Inferior parietal cortex (tissue), 1 donor: ENCODE measurements around the gene WAPL.
A peak's percentile ranks its signal among the peaks of the same experiment; 100 is the strongest.

Experiments
- DNase-seq: peaks from one replicate; pipeline ENCODE4 v3.0.0-alpha.2; 2016; ENCODE audit errors: extremely low spot score

Gene WAPL

GRCh38 chr10:86461963-86462804, 59.4 kb downstream of the WAPL start:
- no peak for DNase-seq

GRCh38 chr10:86451604-86451960, 70.0 kb downstream of the WAPL start:
- no peak for DNase-seq

GRCh38 chr10:86450806-86451603, 70.6 kb downstream of the WAPL start:
- no peak for DNase-seq

- no peak for DNase-seq
Observed at GRCh38 chr10:86449926-86450558, 71.5 kb downstream of the WAPL start.

GRCh38 chr10:86447432-86447831, 74.2 kb downstream of the WAPL start:
- DNase-seq: no peak

- no peak for DNase-seq
Observed at GRCh38 chr10:86446987-86447386, 74.6 kb downstream of the WAPL start.

- DNase-seq: no peak
Observed at GRCh38 chr10:86446440-86446839, 75.2 kb downstream of the WAPL start.

GRCh38 chr10:86443936-86444335, 77.7 kb downstream of the WAPL start:
- no peak for DNase-seq

GRCh38 chr10:86443069-86443468, 78.5 kb downstream of the WAPL start:
- no peak for DNase-seq

GRCh38 chr10:86440874-86441843, 80.4 kb downstream of the WAPL start:
- DNase-seq: no peak

GRCh38 chr10:86439544-86439943, 82.0 kb downstream of the WAPL start:
- peak; percentile 40 for DNase-seq

GRCh38 chr10:86438091-86438749, 83.4 kb downstream of the WAPL start:
- no peak for DNase-seq

- DNase-seq: no peak
Observed at GRCh38 chr10:86437447-86437846, 84.1 kb downstream of the WAPL start.

GRCh38 chr10:86436963-86437362, 84.6 kb downstream of the WAPL start:
- no peak for DNase-seq

GRCh38 chr10:86434656-86435055, 86.9 kb downstream of the WAPL start:
- DNase-seq: no peak

- no peak for DNase-seq
Observed at GRCh38 chr10:86423739-86424138, 97.9 kb downstream of the WAPL start.

- DNase-seq: no peak
Observed at GRCh38 chr10:86419101-86419500, 102.5 kb downstream of the WAPL start.

- DNase-seq: no peak
Observed at GRCh38 chr10:86415583-86415982, 106.0 kb downstream of the WAPL start.

GRCh38 chr10:86415116-86415515, 106.5 kb downstream of the WAPL start:
- no peak for DNase-seq

GRCh38 chr10:86413046-86413728, 108.4 kb downstream of the WAPL start:
- DNase-seq: peak; percentile 60
